ENCODE measurements around the gene TM4SF5.
A peak's percentile ranks its signal among the peaks of the same experiment; 100 is the strongest.

TM4SF5 gene

DNA sequence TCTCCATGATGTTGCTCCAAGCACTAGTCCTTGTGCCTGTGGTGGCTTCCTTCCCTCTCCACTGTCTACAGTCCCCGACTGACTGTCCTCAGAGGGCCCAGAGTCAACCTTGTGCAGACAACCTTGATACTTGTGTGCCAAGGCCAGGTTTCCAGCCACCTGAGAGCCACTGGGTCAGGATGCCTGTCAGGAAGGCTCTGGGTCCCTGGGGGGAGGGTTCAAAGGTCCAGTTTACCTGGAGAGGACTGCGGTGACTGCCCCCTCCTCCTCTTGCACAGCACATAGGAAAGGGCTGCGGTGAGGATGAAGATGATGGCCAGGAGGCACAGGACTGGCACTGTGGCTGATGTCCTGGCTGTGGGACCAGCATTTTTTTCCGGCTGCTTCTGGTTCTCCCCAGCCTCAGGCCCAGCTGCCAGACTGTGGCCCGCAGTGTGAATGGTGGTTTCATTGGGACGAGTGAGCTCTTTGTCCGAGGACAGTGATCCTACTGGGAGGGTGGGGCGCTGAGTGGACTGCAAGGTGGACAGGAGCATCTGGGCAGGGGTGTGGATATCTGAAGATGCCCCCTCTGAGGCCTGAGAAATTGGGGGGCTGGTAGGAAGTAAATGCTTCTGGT is 36.7 kb upstream of the TM4SF5 start:
- no peak for DNase-seq (ENCODE audit: low spot score)
- peak overlapping the region in 1 of 2 donors; percentile 17 for H3K27ac ChIP-seq
- TF ChIP-seq, protein P1, sequence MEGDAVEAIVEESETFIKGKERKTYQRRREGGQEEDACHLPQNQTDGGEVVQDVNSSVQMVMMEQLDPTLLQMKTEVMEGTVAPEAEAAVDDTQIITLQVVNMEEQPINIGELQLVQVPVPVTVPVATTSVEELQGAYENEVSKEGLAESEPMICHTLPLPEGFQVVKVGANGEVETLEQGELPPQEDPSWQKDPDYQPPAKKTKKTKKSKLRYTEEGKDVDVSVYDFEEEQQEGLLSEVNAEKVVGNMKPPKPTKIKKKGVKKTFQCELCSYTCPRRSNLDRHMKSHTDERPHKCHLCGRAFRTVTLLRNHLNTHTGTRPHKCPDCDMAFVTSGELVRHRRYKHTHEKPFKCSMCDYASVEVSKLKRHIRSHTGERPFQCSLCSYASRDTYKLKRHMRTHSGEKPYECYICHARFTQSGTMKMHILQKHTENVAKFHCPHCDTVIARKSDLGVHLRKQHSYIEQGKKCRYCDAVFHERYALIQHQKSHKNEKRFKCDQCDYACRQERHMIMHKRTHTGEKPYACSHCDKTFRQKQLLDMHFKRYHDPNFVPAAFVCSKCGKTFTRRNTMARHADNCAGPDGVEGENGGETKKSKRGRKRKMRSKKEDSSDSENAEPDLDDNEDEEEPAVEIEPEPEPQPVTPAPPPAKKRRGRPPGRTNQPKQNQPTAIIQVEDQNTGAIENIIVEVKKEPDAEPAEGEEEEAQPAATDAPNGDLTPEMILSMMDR (IDR thresholded peaks at IDR 0.05), result no peak
- no peak overlapping the region for H3K4me3 ChIP-seq

DNA sequence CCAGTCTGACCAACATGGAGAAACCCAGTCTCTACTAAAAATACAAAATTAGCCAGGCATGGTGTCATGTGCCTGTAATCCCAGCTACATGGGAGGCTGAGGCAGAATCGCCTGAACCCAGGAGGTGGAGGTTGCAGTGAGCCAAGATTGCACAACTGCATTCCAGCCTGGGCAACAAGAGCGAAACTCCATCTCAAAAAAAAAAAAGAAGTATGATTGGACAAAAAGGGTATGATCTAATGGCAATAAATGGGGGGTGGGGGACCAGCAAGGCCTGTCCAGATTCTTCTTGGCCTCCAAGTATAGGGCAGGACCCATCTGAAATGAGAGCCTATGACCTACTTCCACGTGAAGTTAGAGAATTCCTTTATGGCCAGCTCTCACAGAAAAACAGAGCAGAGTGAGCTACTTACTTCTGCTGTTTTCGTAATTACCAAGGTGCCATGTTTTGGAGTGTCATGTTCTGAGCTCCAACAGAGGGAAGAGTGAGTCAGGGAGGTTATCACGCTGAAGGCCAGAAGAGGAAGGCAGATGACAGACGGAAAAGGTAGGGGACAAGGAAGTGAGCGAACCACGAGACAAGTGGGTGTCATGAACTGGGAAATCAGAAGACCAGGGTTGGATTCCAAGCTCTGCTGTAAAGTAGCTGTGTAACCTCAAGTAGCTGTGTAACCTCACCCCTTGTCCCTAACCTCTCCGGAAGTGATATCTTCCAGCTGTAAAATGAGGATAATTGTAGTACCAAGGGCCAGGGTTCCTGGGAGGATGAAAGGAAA is 35.6 kb upstream of the TM4SF5 start:
- TF ChIP-seq, protein P1 (IDR thresholded peaks at IDR 0.05), result no peak
- Histone ChIP-seq H3K4me3 (no peak overlapping the region), H3K27ac (peak overlapping the region in 1 of 2 donors; percentile 28)
- DNase-seq (ENCODE audit: low spot score), result no peak

DNA sequence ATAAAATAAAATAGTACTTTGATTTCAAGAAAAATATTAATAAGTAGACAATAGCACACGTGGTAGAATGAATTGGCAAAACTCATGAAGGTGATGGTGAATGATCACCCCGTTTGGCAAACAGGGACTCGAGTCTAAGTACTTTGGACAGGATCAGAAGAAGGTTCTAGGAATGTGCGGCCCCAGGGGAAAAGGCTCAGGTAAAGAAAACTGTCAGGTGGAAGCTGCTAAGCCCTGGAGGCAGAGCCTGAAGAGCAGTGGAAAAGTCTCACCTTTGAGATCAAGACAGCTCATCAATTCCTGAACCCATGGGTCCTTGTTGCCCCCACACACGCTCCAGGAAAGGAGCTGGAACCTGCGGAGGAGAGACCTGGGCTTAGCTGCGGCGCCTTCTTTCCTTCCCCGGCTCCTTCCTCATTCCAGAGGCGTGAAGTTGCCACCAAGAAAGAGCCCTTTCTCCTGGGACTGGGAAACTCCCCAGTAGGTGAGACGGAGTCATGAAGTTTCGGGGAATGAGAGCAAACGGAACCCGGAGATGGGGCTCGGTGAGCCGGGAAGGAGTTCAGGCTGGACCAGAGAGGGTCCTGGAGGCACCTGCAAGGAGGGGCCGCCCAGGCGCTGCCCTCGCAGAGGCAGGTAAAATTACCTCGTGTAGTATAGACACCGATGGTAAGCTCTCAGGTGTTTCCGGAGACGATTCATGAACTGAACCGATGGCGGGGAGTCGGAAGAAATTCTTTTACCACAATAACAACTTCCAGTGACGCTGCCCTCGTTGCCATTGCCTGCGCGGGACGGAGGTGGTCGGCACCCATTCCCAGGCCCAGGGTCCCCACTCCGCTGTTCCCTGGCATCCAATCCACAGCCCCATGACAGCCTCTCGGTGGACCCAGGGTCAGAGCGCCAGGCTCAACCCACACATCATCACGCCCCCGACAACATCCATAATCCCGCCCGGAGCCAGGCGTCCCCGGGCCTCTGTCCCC is 33.3 kb upstream of the TM4SF5 start:
- Histone ChIP-seq H3K4me3 (peak overlapping the region; percentile 83), H3K27ac (peak overlapping the region; percentile 40 to 61)
- DNase-seq (ENCODE audit: low spot score), result no peak
- TF ChIP-seq, protein P1 (IDR thresholded peaks at IDR 0.05), result no peak

DNA sequence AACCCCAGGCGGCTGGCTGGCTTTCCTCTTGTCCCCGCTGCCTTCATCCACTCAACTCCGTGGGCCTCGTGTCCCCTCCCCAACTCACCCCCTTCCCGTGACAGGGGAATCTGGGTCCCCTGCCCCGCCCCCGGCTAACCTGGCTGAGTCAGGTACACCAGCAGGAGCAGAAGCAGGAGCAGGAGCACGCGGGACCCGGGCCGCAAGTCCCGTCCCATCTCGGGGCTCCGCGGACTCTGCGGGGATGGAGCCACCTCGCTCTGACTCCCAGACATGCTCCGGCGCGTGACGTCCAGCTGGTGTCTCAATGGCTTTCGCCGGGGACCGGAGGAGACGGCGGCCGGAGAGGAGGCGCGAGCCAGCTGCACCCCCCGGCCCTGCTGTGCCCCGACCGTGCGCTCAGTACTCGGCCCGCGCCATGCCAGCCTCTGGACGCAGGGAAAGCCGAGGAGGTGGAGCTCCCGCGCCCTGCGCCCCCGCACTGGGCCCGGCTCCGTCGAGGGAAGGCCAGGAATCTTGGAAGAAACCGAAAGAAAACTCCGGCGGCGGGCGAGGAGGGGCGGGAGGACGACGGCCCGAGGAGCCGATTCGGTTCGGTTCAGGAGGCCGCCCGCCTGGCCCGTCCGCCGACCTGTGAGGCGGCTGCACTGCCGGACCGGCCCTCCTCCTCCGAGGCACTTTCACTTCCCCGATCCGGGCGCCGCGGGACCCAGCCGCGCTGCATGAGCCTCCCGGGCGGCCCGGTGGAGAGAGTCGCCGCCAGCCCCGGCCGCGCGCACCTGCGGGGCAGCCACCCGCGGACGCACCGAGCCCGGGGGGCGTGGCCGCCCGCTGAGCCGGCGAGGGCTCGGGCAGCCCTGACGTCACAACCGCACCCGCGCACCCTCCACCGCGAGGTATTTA is 32.3 kb upstream of the TM4SF5 start, which contains the start of the genes CXCL16 and ZMYND15:
Gene CXCL16, minus strand, starts transcription at position 807 of the 903 bp plus-strand sequence. Its CDS starts 589 bp downstream, at position 218.
Gene ZMYND15, plus strand, starts transcription at position 712 of the 903 bp plus-strand sequence. CDS start 716 bp downstream, outside the sequence.
- no peak for DNase-seq (ENCODE audit: low spot score)
- Histone ChIP-seq H3K4me3 (peak within 1 kb of the TSS; percentile 83), H3K27ac (peak within 1 kb of the TSS; percentile 40 to 61)
- TF ChIP-seq, protein P1 (IDR thresholded peaks at IDR 0.05), result no peak

DNA sequence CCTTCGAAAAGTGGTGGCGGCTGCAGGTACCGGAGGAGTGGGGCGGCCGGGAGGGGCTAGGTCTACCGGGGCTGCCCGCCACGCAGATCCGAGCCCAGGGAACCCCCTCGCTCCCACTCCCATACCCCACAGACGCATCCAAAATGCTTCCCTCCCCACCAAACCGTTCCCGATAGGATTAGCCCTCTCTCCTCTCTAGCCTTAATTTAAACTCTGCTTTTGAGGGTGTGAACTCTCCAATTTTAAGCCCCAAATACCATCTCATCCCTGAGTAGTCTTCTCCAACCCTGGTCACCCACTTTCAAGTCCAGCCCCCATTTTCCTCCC is 31.7 kb upstream of the TM4SF5 start:
- TF ChIP-seq, protein P1 (IDR thresholded peaks at IDR 0.05), result no peak
- Histone ChIP-seq H3K4me3 (peak overlapping the region; percentile 83), H3K27ac (peak overlapping the region; percentile 40 to 61)
- DNase-seq (ENCODE audit: low spot score), result no peak

DNA sequence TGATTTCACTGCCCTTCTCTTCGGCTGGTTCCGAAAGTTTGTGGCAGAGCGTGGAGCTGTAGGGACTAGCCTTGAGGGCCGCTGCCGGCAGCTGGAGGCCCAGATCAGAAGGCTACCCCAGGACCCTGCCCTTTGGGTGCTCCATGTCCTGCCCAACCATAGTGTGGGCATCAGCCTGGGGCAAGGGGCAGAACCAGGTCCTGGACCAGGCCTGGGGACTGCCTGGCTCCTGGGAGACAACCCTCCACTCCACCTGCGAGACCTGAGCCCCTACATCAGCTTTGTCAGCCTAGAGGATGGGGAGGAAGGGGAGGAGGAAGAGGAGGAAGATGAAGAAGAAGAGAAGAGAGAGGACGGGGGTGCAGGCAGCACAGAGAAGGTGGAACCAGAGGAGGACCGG is 31.1 kb upstream of the TM4SF5 start:
- TF ChIP-seq, protein P1 (IDR thresholded peaks at IDR 0.05), result no peak
- DNase-seq (ENCODE audit: low spot score), result no peak
- no peak overlapping the region for H3K4me3 ChIP-seq
- H3K27ac ChIP-seq, result no peak overlapping the region

All from coronary artery (tissue), 2 donors.